Ishikawa (cell line): Measurements from ENCODE around the gene PLXNA3.

Experiments
- CEBPB ChIP-seq: IDR thresholded peaks from 2 replicates; pipeline ENCODE4 v1.6.1; 2012
- EP300 ChIP-seq: IDR thresholded peaks from 2 replicates; pipeline ENCODE4 v1.6.1; 2012; ENCODE audit warnings: borderline replicate concordance
- MAX ChIP-seq: IDR thresholded peaks from 2 replicates; pipeline ENCODE4 v1.6.1; 2012
- RAD21 ChIP-seq: IDR thresholded peaks from 2 replicates; pipeline ENCODE4 v1.6.1; 2012; ENCODE audit warnings: low read depth
- REST ChIP-seq: IDR thresholded peaks from 2 replicates; pipeline ENCODE4 v1.6.1; 2012; ENCODE audit warnings: low read depth, mild to moderate bottlenecking
- TCF12 ChIP-seq: IDR thresholded peaks from 2 replicates; pipeline ENCODE4 v1.6.1; 2012; ENCODE audit warnings: low read depth
- TEAD4 ChIP-seq: IDR thresholded peaks from 2 replicates; pipeline ENCODE4 v1.6.1; 2012
- YY1 ChIP-seq: IDR thresholded peaks from 2 replicates; pipeline ENCODE4 v1.6.1; 2012; ENCODE audit warnings: low read depth

GRCh38 chrX:154441984-154442707 lies 15.9 kb upstream of the PLXNA3 start:
- TF ChIP-seq TCF12: no peak
- no peak for TF ChIP-seq TEAD4
- TF ChIP-seq MAX: no peak
- TF ChIP-seq CEBPB: no peak
- no peak for TF ChIP-seq EP300
- TF ChIP-seq REST: no peak
- no peak for TF ChIP-seq YY1
- no peak for TF ChIP-seq RAD21
